Erythroblast (primary cell): ENCODE results near the gene ICAM2.

Experiments used
- GATA1 ChIP-seq: IDR thresholded peaks from 2 replicates; pipeline ENCODE4 v1.6.1; 2011; ENCODE audit warnings: low read depth, mild to moderate bottlenecking, control low read depth, low read length, moderate library complexity
- POLR2A ChIP-seq: IDR thresholded peaks from 2 replicates; pipeline ENCODE4 v1.6.1; 2011; ENCODE audit warnings: mild to moderate bottlenecking, low read length

DNA sequence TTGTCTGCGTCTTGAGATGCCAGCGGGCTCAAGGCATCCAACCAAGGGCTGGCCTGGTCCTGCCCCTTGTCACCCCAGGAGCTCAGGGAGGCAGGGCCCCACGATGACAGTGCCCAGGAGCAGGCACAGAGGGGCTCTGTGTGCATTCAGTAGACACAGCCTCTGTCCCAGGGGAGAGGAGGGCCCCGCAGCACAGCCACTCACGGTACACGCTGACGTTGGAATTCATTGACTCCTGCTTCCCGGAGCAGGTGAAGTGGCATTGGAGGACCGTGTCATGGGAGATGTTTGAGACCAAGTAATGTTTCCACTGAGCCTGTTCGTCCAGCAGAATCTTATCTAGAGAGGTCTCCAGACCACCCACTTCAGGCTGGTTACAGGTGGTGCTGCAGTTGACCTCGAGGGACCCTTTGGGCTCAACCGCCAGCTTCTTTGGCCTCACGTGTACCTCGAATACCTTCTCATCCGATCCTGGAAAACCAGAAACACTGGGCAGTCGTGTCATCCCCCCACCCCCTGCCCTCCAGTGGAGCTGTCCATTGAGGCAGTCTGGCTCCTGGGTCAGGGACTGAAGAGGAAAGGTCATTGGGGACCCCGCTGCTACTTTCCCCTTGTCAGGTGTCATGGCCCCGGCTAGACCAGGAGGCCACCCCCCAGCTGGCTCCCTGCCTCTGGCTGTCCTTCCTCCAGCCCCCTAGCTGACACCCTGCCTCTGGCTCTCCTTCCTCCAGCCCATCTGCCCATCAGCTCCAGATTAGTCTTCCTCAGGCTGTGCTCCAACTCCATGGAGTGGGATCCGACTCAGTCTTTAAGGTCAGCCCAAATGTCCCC lies 15.3 kb downstream of the ICAM2 start:
- no peak for TF ChIP-seq GATA1
- TF ChIP-seq POLR2A = no peak
